ENCODE measurements around the gene ACTRT2. TPM values are rescaled to one million over a fixed set of nuclear protein-coding genes. Genes with fewer than 3 reads are reported as not detected.

ACTRT2 gene
- total and polyA plus RNA-seq, 2 of the 8 experiments (the other 6 are each of a cell fraction or from before 2014, with no cell fraction given): not detected

DNA sequence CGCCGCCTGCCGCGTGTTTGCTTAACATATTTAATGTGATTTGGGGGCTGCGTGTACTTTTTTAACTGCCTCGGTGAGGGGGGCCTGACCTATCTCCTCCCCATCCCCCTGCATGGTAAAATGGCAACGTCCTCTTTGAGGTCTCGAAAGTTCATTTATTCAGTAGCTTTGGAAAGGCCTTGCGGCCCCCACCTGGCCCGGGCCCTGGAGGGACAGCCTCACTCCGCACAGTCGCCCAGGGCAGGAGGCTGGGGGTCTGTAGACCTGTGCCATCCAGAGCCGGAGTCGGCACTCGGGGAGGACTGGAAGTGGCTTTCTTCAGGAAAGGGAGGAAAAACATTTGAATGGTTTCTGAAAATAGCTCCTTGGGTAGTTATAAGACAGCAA lies 38.0 kb upstream of the ACTRT2 start:
- Histone ChIP-seq H3K23ac (ENCODE audit: insufficient read length) (no peak overlapping the region), H3K9ac (replicated peaks in 1 of 4; ENCODE audit: extremely low read depth in 1 of 4, low read depth in 3 of 4, low read length in 3 of 4) (no peak overlapping the region), H4K91ac (replicated peaks; ENCODE audit: insufficient read length, low read length) (no peak overlapping the region), H3K56ac (replicated peaks; ENCODE audit: insufficient read length, low read depth, low read length) (no peak overlapping the region), H3K4ac (replicated peaks; ENCODE audit: insufficient read length, low read depth, low read length) (no peak overlapping the region), H3K14ac (ENCODE audit: insufficient read length) (no peak overlapping the region), H2AK5ac (ENCODE audit: low read depth, low read length) (no peak overlapping the region), H3K79me2 (ENCODE audit: control insufficient read depth in 1 of 2, insufficient read depth in 2 of 2, low read length in 2 of 2) (no peaks in the 10 kb centered on the region), H3K4me3 (ENCODE audit: extremely low read depth in 1 of 4, insufficient read depth in 2 of 4, low read depth in 3 of 4, low read length in 4 of 4) (no peak overlapping the region), H2BK12ac (ENCODE audit: low read depth, low read length) (no peak overlapping the region), H3K79me1 (ENCODE audit: low read depth, low read length) (no peaks in the 10 kb centered on the region), H3K36me3 (ENCODE audit: control insufficient read depth in 2 of 4, insufficient read depth in 4 of 4, low read length in 3 of 4) (no peaks in the 10 kb centered on the region), H4K8ac (ENCODE audit: extremely low read depth, insufficient read depth, low read length) (no peak overlapping the region), H3K9me3 (ENCODE audit: insufficient read depth in 2 of 2, low read depth in 1 of 2, low read length in 1 of 2) (peaks cover 74 to 99% of the 10 kb centered on the region in 2 experiments), H4K20me1 (replicated peaks in 1 of 2; ENCODE audit: control insufficient read depth in 1 of 2, insufficient read depth in 2 of 2, low read length in 2 of 2) (no peaks in the 10 kb centered on the region), H2BK120ac (replicated peaks; ENCODE audit: low read depth, low read length) (no peak overlapping the region), H3K27ac (ENCODE audit: low read depth, low read length) (no peak overlapping the region), H3K4me1 (replicated peaks in 1 of 4; ENCODE audit: control insufficient read depth in 3 of 4, insufficient read depth in 4 of 4, low read length in 3 of 4) (no peaks in the 10 kb centered on the region; a peak in 2 of 7 replicates), H3K4me2 (ENCODE audit: insufficient read depth in 1 of 2, low read depth in 2 of 2, low read length in 2 of 2) (no peak overlapping the region), H4K5ac (ENCODE audit: insufficient read length, low read depth, low read length) (no peak overlapping the region), H2BK5ac (ENCODE audit: low read depth, low read length) (no peak overlapping the region), H2BK15ac (ENCODE audit: low read length) (no peak overlapping the region), H3K23me2 (ENCODE audit: low read depth, low read length) (peaks cover 5% of the 10 kb centered on the region; the same call in 1 of the 2 replicates), H2AFZ (ENCODE audit: low read length) (no peak overlapping the region), H2BK20ac (ENCODE audit: low read length) (no peak overlapping the region), H3K18ac (ENCODE audit: extremely low read depth, low read length) (no peak overlapping the region), H3K27me3 (replicated peaks in 1 of 4; ENCODE audit: control insufficient read depth in 3 of 4, extremely low read depth in 1 of 4, insufficient read depth in 3 of 4, low read length in 3 of 4) (no peaks in the 10 kb centered on the region)
- DNase-seq (ENCODE audit: low read depth in 1 of 2, low spot score in 2 of 2): no peak
- TF ChIP-seq RNF2 (IDR thresholded peaks at IDR 0.05; ENCODE audit: borderline replicate concordance, low read depth, low read length, missing control alignments, poor library complexity, severe bottlenecking) (no peak), TAF7 (optimal IDR thresholded peaks at IDR 0.05; ENCODE audit: borderline replicate concordance, low read depth, low read length) (no peak), USF2 (IDR thresholded peaks at IDR 0.05; ENCODE audit: low read length) (no peak)
- ChIA-PET CTCF (ENCODE audit: partially characterized antibody) (interaction anchor here (0.6 kb wide), 1 partner anchor 442 kb away, joined by 3 read pairs; no protein-coding TSS in a partner anchor), POLR2A (ENCODE audit: partially characterized antibody) (no interaction called here)
- no peak for FAIRE-seq
- 84% methylated on average over 15 of the region's 15 CpGs; no CpG with 5 or more reads in 1 of the 2 experiments for WGBS, 2 experiments (ENCODE audit: extremely low coverage in 1 of 2, insufficient coverage in 1 of 2, insufficient read length in 1 of 2, insufficient replicate concordance in 2 of 2, low coverage in 1 of 2, low lambda C conversion rate in 2 of 2, missing lambda C conversion rate in 1 of 2)

Data from H1 (cell line).